Endothelial cell of umbilical vein (primary cell): ENCODE measurements around the gene SMOC2. TPM values are rescaled to one million over a fixed set of nuclear protein-coding genes. Genes with fewer than 3 reads are reported as not detected.

ENCODE experiments used
- BruUV-seq: library from RNA; stranded (reverse); fragments of 400-500 nt; replicated peaks from 2 replicates; lab custom pipeline; 2021; lab: Mats Ljungman, UMichigan
- CTCF ChIA-PET: fragments of 300-600, 350-600 bp; sonication (Branson Sonifier 250); formaldehyde crosslinking; loops from one replicate; lab custom pipeline; 2021; ENCODE audit warnings: antibody characterized with exemption, inconsistent platforms; lab: Charles Lee
- POLR2A ChIA-PET: fragments of 300-600, 350-600 bp; sonication (Branson Sonifier 250); formaldehyde crosslinking; loops from one replicate; lab custom pipeline; 2021; ENCODE audit warnings: antibody characterized with exemption, inconsistent platforms; lab: Charles Lee
- DNase-seq: peaks from one replicate; pipeline ENCODE4 v3.0.0-alpha.2; 2011; ENCODE audit warnings: low read depth, low spot score
- FAIRE-seq: peaks from 2 replicates; lab custom pipeline; 2011; peaks lifted over from hg19 to GRCh38; lab: Jason Lieb, UNC
- H2AFZ ChIP-seq: 2 replicates; pipeline ENCODE4 v1.6.0; 2012; ENCODE audit warnings: low read depth, low read length, control low read depth, inconsistent platforms
- H3K27ac ChIP-seq: 2 replicates; pipeline ENCODE4 v1.5.1; 2011; ENCODE audit warnings: low read depth, mild to moderate bottlenecking, control low read depth, low read length, moderate library complexity; ENCODE audit not compliant: insufficient read depth
- H3K27me3 ChIP-seq, 2 experiments: 2 replicates each; pipeline versions ENCODE4 v1.6.0 to v1.6.1; 2011; ENCODE audit warnings: low read length in 2 of 2, mixed read lengths in 1 of 2; ENCODE audit not compliant: control insufficient read depth in 2 of 2, insufficient read depth in 2 of 2
- H3K36me3 ChIP-seq, 2 experiments: 2 replicates in 1 of 2; 3 replicates in 1 of 2; pipeline ENCODE4 v1.5.1; 2011; ENCODE audit warnings: low read length in 2 of 2, mild to moderate bottlenecking in 1 of 2, moderate library complexity in 1 of 2; ENCODE audit not compliant: control insufficient read depth in 2 of 2, insufficient read depth in 2 of 2; ENCODE audit errors: extremely low read depth in 1 of 2
- H3K4me1 ChIP-seq: 3 replicates; pipeline ENCODE4 v1.5.1; 2011; ENCODE audit warnings: mild to moderate bottlenecking, low read length; ENCODE audit not compliant: control insufficient read depth, insufficient read depth; ENCODE audit errors: extremely low read depth
- H3K4me2 ChIP-seq: 2 replicates; pipeline ENCODE4 v1.6.1; 2011; ENCODE audit warnings: low read length, control low read depth, mixed read lengths; ENCODE audit not compliant: insufficient read depth
- H3K4me3 ChIP-seq, 3 experiments: fragments of 200-600 bp in 1 of 3; sonication (generic), shearing (Covaris generic) in 1 of 3; replicated peaks in 1 of 3; 2 replicates each; pipeline ENCODE4 v1.5.1; 2011 to 2016; ENCODE audit warnings: control low read depth in 3 of 3, low read length in 3 of 3, mild to moderate bottlenecking in 2 of 3, inconsistent platforms in 1 of 3, low read depth in 1 of 3, moderate library complexity in 1 of 3; ENCODE audit not compliant: insufficient read depth in 1 of 3
- H3K79me2 ChIP-seq: 2 replicates; pipeline ENCODE4 v1.6.0; 2012; ENCODE audit warnings: low read length, inconsistent platforms; ENCODE audit not compliant: control insufficient read depth, insufficient read depth
- H3K9ac ChIP-seq: replicated peaks from 2 replicates; pipeline ENCODE3; 2011; ENCODE audit warnings: low read length, control low read depth; ENCODE audit not compliant: insufficient read depth; ENCODE audit errors: extremely low read depth
- H3K9me1 ChIP-seq: replicated peaks from 3 replicates; pipeline ENCODE4 v1.6.0; 2011; ENCODE audit warnings: mild to moderate bottlenecking, low read length; ENCODE audit not compliant: control insufficient read depth, insufficient read depth; ENCODE audit errors: extremely low read depth
- H3K9me3 ChIP-seq: replicated peaks from 2 replicates; pipeline ENCODE4 v1.5.1; 2012; ENCODE audit warnings: low read length, inconsistent platforms; ENCODE audit not compliant: control insufficient read depth, insufficient read depth
- H4K20me1 ChIP-seq: replicated peaks from 2 replicates; pipeline ENCODE3; 2011; ENCODE audit warnings: mild to moderate bottlenecking, low read length; ENCODE audit not compliant: control insufficient read depth, insufficient read depth; ENCODE audit errors: extremely low read depth
- EZH2 ChIP-seq: IDR thresholded peaks from 2 replicates; pipeline ENCODE4 v1.6.1; 2012; ENCODE audit warnings: borderline replicate concordance, low read depth, mild to moderate bottlenecking, moderate library complexity, low read length, inconsistent platforms; ENCODE audit not compliant: severe bottlenecking
- GATA2 ChIP-seq: IDR thresholded peaks from 2 replicates; pipeline ENCODE4 v1.7.0; 2011; ENCODE audit warnings: low read depth, mild to moderate bottlenecking, moderate library complexity, mixed read lengths, low read length; ENCODE audit not compliant: insufficient read length, insufficient read depth
- JUN ChIP-seq: IDR thresholded peaks from 2 replicates; pipeline ENCODE4 v1.6.1; 2011; ENCODE audit warnings: borderline replicate concordance, low read depth; ENCODE audit not compliant: insufficient read length, insufficient read depth
- POLR2AphosphoS5 ChIP-seq: IDR thresholded peaks from 2 replicates; pipeline ENCODE4 v1.6.1; 2012; ENCODE audit warnings: low read depth, mild to moderate bottlenecking, control low read depth, low read length, moderate library complexity; ENCODE audit not compliant: insufficient read depth
- dilution Hi-C: fragments of 300-500 bp; cut with MboI; formaldehyde crosslinking; loops from one replicate; pipeline ENCODE4 v1.15.0; 2019; ENCODE audit warnings: low sequenced_read_pairs; ENCODE audit not compliant: extremely low pct_ligation_motif_present
- intact Hi-C: fragments of 100-400 bp; cut with micrococcal nuclease; formaldehyde crosslinking; loops from one replicate; pipeline ENCODE4 v1.10.0; 2022
- polyA plus RNA-seq, 4 experiments: library from polyadenylated mRNA; depleted of rRNA in 3 of 4; stranded (reverse) in 3 of 4; unstranded in 1 of 4; fragments of >200 nt; gene quantifications; 2 replicates each; pipeline versions ENCODE4 v1.2.1 to v1.2.3, GENCODE V29; 2011 to 2012; ENCODE audit warnings: missing spikeins in 1 of 4
- total RNA-seq: library from RNA; stranded (reverse); gene quantifications from 2 replicates; pipeline ENCODE4 v1.2.3, GENCODE V29; 2021
- TF ChIP-seq, protein P1 (sequence below), 2 donors: IDR thresholded peaks; 1 replicate in 1 of 2; 2 replicates in 1 of 2; pipeline ENCODE4 v1.5.1; 2011; ENCODE audit warnings: low read length in 2 of 2, mild to moderate bottlenecking in 2 of 2, moderate library complexity in 2 of 2, control low read depth in 1 of 2, inconsistent platforms in 1 of 2, low read depth in 1 of 2; ENCODE audit not compliant: insufficient read depth in 1 of 2; ENCODE audit errors: extremely low read depth in 1 of 2

Gene SMOC2
- total and polyA plus RNA-seq, 2 donors (not counting 3 experiments of a cell fraction or from before 2014, with no cell fraction given) = not detected

DNA sequence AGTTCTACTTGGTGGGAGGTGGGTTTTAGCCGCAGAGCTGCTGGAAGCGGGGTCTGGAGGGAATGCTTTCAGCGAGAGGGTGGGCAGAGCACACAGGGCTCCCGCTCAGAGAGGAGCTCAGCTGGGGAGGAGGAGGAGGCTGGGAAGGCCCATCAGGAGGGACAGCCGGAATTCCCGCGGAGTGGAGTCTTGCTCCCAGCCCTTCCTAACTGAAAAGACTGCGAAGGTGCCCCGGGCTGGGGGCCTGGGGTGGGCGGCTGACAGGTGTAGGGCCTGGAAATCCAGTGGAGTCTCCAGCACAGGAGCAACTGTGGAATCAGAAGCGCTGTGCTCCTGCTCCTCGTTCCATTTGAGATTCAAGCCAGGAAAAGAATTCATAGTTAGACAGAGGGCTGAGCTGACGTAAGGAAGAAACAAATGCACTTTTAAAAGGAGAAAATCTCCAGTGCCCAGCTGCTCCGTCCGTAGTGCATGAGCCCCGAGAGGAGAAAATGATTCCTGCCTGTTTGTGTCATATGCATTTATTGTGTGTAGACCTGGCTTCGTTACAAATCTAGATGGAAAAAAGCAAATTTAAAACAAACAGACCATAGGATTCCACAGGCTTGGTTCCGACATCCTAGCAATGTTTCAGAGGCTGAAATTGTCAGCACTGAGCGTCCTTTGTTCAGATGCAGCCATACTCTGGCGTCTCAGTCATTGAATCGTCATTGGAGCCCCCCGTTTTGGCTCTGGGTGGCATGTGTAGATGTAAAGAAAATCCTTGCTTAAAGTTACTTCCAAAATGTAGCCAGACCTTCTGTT, 197.7 kb downstream of the SMOC2 start:
- Histone ChIP-seq H3K9ac (no peak overlapping the region), H3K4me1 (no peaks in the 10 kb centered on the region), H3K4me2 (no peak overlapping the region), H3K4me3 (no peak overlapping the region), H2AFZ (no peak overlapping the region), H3K9me1 (no peaks in the 10 kb centered on the region), H3K9me3 (peaks cover 10% of the 10 kb centered on the region), H4K20me1 (no peaks in the 10 kb centered on the region), H3K27ac (no peak overlapping the region), H3K27me3 (no peaks in the 10 kb centered on the region), H3K36me3 (no peaks in the 10 kb centered on the region), H3K79me2 (no peaks in the 10 kb centered on the region)
- CTCF ChIA-PET = no interaction called here
- TF ChIP-seq, protein P1, sequence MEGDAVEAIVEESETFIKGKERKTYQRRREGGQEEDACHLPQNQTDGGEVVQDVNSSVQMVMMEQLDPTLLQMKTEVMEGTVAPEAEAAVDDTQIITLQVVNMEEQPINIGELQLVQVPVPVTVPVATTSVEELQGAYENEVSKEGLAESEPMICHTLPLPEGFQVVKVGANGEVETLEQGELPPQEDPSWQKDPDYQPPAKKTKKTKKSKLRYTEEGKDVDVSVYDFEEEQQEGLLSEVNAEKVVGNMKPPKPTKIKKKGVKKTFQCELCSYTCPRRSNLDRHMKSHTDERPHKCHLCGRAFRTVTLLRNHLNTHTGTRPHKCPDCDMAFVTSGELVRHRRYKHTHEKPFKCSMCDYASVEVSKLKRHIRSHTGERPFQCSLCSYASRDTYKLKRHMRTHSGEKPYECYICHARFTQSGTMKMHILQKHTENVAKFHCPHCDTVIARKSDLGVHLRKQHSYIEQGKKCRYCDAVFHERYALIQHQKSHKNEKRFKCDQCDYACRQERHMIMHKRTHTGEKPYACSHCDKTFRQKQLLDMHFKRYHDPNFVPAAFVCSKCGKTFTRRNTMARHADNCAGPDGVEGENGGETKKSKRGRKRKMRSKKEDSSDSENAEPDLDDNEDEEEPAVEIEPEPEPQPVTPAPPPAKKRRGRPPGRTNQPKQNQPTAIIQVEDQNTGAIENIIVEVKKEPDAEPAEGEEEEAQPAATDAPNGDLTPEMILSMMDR (IDR thresholded peaks at IDR 0.05; ENCODE audit: extremely low read depth in 1 of 2, insufficient read depth in 1 of 2, low read depth in 1 of 2, low read length in 2 of 2) = no peak
- no peak for TF ChIP-seq POLR2AphosphoS5
- TF ChIP-seq GATA2 = no peak
- no peak for TF ChIP-seq EZH2
- POLR2A ChIA-PET = no interaction called here
- dilution Hi-C loops (no loop called here), intact Hi-C loops (no loop called here)
- FAIRE-seq = no peak
- BruUV-seq = no TSS peak
- DNase-seq = no peak

DNA sequence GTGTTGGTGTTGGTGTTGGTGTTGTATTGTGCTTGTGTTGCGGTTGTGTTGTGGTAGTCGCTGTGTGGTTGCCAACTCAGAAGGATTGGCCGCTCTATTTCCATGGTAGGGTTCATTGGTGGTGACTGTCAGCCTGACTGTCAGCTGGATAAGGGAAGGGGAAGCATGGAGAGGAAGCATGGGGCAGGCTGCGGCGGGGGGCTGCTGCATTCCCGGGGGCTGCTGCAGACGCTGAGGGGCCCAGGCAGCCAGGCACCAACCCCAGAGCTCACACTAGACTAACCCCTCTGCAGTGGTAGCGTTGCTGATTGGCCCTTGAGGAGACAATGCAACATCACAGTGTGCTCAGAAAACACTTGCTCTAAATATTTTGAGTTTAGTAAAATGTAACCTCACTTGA, 199.2 kb downstream of the SMOC2 start:
- CTCF ChIA-PET = no interaction called here
- Histone ChIP-seq H3K4me3 (no peak overlapping the region), H4K20me1 (no peaks in the 10 kb centered on the region), H3K9me3 (peaks cover 13% of the 10 kb centered on the region), H3K79me2 (no peaks in the 10 kb centered on the region), H3K9ac (no peak overlapping the region), H3K4me2 (no peak overlapping the region), H2AFZ (no peak overlapping the region), H3K9me1 (no peaks in the 10 kb centered on the region), H3K27ac (no peak overlapping the region), H3K27me3 (no peaks in the 10 kb centered on the region), H3K4me1 (no peaks in the 10 kb centered on the region), H3K36me3 (no peaks in the 10 kb centered on the region)
- no peak for TF ChIP-seq POLR2AphosphoS5
- TF ChIP-seq JUN = no peak
- POLR2A ChIA-PET = no interaction called here
- no peak for FAIRE-seq
- intact Hi-C loops = no loop called here
- dilution Hi-C loops = no loop called here
- no peak for DNase-seq
- no TSS peak for BruUV-seq
